ENCODE measurements around the gene EDEM3.

- TF ChIP-seq JAZF1 (CRISPR knock-in tag; IDR thresholded peaks at IDR 0.05) (no peak), NFYB (CRISPR knock-in tag; conservative IDR thresholded peaks at IDR 0.05; ENCODE audit: low read depth) (no peak)
Observed at GRCh38 chr1:184793967-184794366, 39.3 kb upstream of the EDEM3 start.
